HG03108 (cell line): ENCODE results near the gene ITIH4.
"Not testable (repeated sequence)": the region's sequence is repeated elsewhere in the genome, so short reads cannot be mapped to it uniquely, and the experiment has no call there.

Experiments used
- ATAC-seq: cut with Tn5 transposase; IDR thresholded peaks from one replicate; pipeline ENCODE4 v1.9.1; 2021; ENCODE audit warnings: moderate library complexity; ENCODE audit not compliant: unreplicated experiment

The ITIH4 gene

DNA sequence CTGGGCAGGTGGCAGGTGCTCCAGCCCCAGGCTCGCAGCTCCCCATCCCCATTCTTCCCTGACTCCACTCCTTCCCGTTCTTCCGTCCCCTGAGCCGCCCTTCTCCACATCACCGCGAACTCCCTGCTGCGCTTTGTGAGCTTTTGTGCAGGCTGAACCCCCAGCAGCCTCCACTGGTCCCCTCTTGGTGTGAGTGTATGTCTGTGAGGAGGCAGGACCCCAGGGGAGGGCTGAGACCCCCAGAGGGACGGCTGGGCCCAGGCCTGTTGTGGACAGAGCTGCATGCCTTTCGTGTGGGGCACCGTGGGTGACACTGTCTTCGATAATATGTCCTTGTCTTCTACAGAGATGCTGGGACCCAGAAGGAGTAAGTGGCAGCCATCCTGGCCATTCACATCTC is 43.2 kb downstream of the ITIH4 start:
- ATAC-seq: no peak

GRCh38 chr3:52786330-52787215 is 43.9 kb downstream of the ITIH4 start:
- no peak for ATAC-seq

DNA sequence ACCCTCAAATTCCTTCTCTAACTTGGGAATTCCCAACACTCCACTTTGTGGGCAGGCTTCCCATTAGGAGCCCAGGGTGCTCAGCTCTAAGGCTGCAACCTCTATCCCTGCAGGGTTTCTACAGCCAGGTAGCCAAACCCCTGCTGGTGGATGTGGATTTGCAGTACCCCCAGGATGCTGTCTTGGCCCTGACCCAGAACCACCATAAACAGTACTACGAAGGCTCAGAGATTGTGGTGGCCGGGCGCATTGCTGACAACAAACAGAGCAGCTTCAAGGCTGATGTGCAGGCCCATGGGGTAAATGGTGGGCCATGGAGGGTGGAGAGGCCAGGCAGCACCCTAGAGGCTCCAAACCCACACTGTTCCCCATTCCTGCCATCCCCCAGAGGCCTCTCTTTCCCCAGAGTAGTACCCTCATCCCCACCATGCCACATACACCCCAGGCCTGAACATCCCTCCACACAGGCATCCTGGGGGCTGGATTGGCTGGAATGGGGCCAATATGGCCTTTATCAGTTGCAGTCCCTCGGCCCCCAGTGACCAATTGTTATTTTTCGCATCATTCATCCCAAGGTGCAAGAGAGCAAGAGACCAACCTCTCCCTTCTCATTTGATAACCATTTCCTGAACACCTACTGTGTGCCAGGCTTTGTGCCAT is 45.4 kb downstream of the ITIH4 start:
- no peak for ATAC-seq

DNA sequence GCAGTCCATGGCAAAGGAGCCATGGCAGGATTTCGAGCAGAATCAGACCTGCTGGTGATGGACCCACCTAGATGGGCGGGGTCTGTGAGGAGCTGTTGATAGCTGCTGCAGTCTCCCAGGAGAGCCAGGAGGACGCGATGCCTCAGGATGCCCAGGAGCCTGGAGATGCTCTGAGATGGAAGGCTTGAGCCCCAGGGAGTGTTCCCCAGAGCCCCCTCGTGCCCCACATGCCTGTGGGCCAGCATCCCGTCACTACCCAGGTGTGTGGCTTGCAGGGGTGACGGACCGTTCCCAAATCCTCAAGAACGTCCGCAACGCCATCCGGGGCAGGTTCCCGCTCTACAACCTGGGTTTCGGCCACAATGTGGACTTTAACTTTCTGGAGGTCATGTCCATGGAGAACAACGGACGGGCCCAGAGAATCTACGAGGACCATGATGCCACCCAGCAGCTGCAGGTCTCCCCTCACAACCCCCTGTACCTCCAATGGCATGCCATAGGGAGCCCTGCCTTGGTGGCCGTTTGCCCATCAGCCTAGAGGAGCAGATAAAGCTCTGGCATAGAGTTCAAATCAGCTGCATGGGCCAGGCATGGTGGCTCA is 46.4 kb downstream of the ITIH4 start:
- ATAC-seq: no peak

DNA sequence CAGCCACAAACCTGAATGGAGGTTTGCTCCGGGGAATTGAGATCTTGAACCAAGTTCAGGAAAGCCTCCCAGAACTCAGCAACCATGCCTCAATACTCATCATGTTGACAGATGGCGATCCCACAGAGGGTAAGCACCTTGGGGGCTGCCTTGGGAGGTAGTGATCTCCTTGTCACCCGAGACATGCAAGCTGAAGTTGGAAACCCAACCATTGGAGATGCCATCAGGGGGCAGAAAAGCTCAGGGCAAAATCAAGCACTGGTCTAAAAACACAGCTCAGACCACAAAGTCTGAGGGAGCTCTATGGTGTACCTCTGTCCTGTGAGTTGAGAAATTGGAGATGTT is 47.3 kb downstream of the ITIH4 start:
- no peak for ATAC-seq

DNA sequence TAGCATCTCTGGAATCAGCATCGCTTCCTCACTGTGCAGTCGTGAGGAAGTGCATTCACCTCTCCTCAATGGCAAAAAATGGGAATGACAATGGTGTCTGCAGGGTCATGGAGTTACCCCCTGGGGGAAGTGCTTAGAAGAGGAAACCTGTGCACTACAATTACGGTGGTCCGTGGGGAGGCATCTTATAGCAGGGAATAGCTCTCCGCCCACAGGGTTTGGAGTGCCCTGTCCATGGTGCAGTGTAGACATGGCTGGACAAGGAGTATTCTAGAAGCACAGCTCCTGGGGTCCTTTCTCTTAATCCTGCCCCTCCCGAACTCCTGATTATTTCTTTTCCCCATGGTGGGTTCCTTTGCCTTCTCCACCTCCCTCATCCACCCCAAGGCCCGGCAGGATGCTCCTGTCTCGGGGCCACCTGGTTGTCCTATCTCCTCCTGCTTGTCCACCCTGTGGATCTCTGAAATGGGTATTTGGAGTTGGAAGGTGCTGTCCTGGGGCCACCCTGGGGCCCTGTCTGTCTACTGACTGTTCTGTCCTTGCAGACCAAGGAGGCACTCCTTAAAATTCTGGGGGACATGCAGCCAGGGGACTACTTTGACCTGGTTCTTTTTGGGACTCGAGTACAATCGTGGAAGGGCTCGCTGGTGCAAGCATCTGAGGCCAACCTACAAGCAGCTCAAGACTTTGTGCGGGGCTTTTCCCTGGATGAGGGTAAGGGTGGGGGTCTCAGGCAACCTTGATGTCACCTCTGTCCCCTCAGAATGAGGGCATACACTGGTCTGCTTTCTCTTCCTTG is 47.9 kb downstream of the ITIH4 start:
- no peak for ATAC-seq

- ATAC-seq: no peak
These were observed 48.7 kb downstream of the ITIH4 start for GRCh38 chr3:52781741-52782140.

GRCh38 chr3:52779837-52780585 is 50.5 kb downstream of the ITIH4 start:
- ATAC-seq: no peak

- ATAC-seq: peak; percentile 72
These were observed 51.2 kb downstream of the ITIH4 start for GRCh38 chr3:52779011-52779836.

GRCh38 chr3:52777959-52778805 is 52.3 kb downstream of the ITIH4 start:
- ATAC-seq: no peak

DNA sequence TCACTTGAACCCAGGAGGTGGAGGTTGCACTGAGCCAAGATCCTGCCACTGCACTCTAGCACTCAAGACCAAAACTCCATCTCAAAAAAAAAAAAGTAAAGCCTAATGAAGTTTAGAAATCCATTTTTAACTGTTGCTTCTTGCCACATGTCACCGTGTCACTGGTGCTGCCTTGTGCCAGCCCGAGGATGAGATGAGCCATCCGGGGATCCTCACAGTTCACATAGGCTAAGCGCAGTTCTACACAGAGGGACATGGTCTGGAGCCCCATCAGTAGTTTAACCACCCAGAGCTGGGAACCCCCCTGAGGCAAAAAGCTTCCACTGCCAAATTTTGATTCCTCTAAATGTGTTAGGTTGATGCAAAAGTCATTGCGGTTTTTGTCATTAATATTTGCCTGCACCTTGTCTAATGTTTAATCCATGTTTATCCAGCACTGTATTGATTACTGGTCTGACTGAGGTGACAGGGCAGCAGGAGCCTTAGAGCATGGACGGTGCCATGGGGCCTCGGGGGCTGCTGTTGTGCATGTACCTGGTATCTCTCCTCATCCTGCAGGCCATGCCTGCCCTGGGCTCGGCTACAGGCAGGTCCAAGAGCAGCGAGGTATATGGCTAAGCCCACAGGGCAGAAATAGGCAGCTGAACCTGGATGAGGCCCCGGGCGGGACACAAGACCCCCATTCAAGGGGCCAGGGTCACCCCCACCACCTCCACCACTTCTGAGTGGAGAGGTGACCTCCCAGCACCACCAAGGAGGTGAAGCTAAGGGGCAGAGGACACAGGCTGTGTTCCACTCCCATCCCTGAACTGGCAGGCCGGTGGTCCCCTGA is 53.1 kb downstream of the ITIH4 start, which contains the start of gene ITIH1:
TSS of gene ITIH1 (plus strand) at position 473 of the 832 bp plus-strand sequence. CDS start at position 490, 17 bp downstream.
- ATAC-seq: no peak

DNA sequence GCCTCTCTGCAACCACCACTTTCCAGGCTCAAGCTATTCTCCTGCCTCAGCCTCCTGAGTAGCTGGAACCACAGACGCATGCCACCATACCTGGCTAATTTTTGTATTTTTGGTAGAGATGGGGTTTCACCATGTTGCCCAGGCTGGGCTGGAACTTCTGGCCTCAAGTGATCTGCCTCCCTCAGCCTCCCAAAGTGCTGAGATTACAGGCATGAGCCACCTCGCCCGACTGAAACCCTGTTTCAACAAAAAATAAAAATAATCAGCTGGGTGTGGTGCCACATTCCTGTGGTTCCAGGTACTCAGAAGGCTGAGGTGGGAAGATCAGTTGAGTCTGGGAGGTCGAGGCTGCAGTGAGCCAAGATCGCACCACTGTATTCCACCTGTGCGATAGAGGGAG is 54.0 kb downstream of the ITIH4 start:
- not testable (repeated sequence) for ATAC-seq

DNA sequence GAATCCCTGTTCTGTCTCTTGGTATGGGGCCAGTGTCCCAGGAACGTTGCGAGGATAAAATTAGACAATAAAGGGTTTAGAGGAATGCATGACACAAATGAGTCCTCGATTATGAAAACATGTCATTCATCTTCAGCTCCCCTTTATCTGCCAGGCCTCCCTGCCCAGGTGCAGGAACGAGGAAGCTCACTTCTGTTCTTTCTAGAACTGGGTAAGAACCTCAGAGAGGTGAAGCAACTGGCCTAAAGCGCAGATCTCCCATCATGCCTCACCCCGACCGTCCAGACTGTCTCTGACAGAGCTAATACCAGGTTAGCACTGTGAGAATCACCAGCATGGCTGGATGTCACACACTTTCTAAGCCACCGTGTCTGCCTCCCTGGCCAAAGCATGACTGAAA is 54.6 kb downstream of the ITIH4 start:
- no peak for ATAC-seq

- ATAC-seq: no peak
These were observed 55.3 kb downstream of the ITIH4 start for GRCh38 chr3:52774901-52775864.

GRCh38 chr3:52774066-52774713 is 56.3 kb downstream of the ITIH4 start:
- no peak for ATAC-seq
